ENCODE results near the gene POLR1A.

POLR1A gene

GRCh38 chr2:86019121-86019520 lies 86.6 kb downstream of the POLR1A start:
- DNase-seq, result no peak

GRCh38 chr2:86017901-86018896 lies 87.5 kb downstream of the POLR1A start:
- DNase-seq, result no peak

- no peak for DNase-seq
Measured at GRCh38 chr2:86016581-86016980, 89.1 kb downstream of the POLR1A start.

- no peak for DNase-seq
Measured at GRCh38 chr2:86015699-86016098, 90.0 kb downstream of the POLR1A start.

- DNase-seq, result no peak
Measured at GRCh38 chr2:86015006-86015405, 90.7 kb downstream of the POLR1A start.

- DNase-seq, result no peak
Measured at GRCh38 chr2:86014493-86014892, 91.2 kb downstream of the POLR1A start.

GRCh38 chr2:86012007-86012712 lies 93.5 kb downstream of the POLR1A start:
- DNase-seq, result no peak

GRCh38 chr2:86011449-86011941 lies 94.2 kb downstream of the POLR1A start:
- no peak for DNase-seq

- DNase-seq, result no peak
Measured at GRCh38 chr2:86010083-86010482, 95.6 kb downstream of the POLR1A start.

- DNase-seq, result no peak
Measured at GRCh38 chr2:86006524-86006923, 99.2 kb downstream of the POLR1A start.

- no peak for DNase-seq
Measured at GRCh38 chr2:86003967-86004366, 101.7 kb downstream of the POLR1A start.

GRCh38 chr2:86003104-86003503 lies 102.6 kb downstream of the POLR1A start:
- DNase-seq, result no peak

GRCh38 chr2:86002375-86002774 lies 103.3 kb downstream of the POLR1A start:
- no peak for DNase-seq

- no peak for DNase-seq
Measured at GRCh38 chr2:86001326-86001725, 104.4 kb downstream of the POLR1A start.

GRCh38 chr2:86000938-86001312 lies 104.8 kb downstream of the POLR1A start:
- no peak for DNase-seq

GRCh38 chr2:86000131-86000937 lies 105.4 kb downstream of the POLR1A start:
- no peak for DNase-seq

GRCh38 chr2:85999061-85999831 lies 106.4 kb downstream of the POLR1A start:
- no peak for DNase-seq

- DNase-seq, result no peak
Measured at GRCh38 chr2:85998071-85998991, 107.4 kb downstream of the POLR1A start.

GRCh38 chr2:85997017-85997970 lies 108.4 kb downstream of the POLR1A start:
- DNase-seq, result no peak

GRCh38 chr2:85996591-85996990 lies 109.1 kb downstream of the POLR1A start:
- DNase-seq, result no peak

All from NCI-H774 (cell line).